AG20443 (cell line): Measurements from ENCODE around the gene ZNF614.
"Not testable (repeated sequence)": the region's sequence is repeated elsewhere in the genome, so short reads cannot be mapped to it uniquely, and the experiment has no call there.

ENCODE experiments used
- DNase-seq: peaks from one replicate; pipeline ENCODE4 v3.0.0; 2012; ENCODE audit warnings: low spot score, mixed read lengths

Gene ZNF614

DNA sequence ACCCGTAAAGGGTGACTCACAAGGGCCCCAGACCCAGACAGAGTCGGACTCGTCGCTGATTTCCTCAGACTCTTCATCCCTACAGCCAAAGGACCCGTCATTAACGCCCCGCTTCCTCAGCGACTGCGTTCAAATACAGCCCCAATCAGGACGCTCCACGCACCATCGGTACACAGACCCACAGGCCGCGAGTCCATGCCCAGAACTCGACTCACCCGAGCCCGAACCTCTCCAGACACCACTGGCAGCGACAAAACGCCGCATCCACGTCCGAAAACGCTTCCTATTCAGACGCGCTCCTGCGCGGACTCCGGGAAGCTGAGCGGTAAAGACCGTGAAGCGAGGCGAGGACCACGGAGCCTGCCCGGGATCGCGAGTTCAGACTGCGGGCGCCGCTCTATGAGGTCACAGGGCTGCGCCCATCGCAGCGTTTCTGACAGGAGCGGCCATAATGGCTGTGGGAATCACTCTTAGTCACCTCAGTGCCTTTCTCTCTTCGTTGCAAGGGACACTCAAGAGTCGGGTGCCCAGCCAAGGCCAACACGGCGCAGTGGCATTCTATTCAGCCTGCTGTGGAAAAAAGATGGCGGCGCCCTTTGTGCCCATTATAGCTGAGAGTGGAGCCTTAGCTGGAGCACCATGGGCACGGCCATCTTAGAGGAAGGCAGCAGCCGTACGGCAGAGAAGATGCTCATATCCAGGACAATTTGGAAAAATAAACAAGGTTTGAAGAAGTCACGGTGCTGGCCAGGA, at the start of gene ZNF614:
ZNF614 (minus strand) TSS at position 353 of the 753 bp plus-strand sequence. CDS start 2,634 bp downstream, outside the sequence.
- DNase-seq, result peak; percentile 96

DNA sequence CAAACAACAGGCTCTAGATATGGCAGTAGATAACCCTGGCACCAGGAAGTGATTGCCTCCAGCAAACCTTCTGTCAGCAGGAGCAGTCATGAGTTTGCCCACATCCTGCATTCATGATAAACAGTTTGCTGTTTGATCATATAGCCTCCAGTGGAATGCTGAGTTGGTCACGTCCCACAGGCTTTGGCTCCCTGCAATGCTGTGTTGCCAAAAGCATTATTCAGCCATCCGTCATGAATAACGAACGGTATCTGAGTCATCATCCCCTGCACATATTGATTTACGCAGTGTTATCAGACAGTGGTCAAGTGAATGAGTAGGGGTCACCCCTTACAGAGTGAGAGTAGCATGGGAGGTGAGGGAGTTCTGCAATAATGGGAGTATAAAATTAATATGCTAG, 42.3 kb upstream of the ZNF614 start:
- DNase-seq, result no peak

GRCh38 chr19:52069653-52070052, 41.5 kb upstream of the ZNF614 start:
- DNase-seq, result no peak

GRCh38 chr19:52066258-52066863, 38.2 kb upstream of the ZNF614 start:
- DNase-seq, result no peak

DNA sequence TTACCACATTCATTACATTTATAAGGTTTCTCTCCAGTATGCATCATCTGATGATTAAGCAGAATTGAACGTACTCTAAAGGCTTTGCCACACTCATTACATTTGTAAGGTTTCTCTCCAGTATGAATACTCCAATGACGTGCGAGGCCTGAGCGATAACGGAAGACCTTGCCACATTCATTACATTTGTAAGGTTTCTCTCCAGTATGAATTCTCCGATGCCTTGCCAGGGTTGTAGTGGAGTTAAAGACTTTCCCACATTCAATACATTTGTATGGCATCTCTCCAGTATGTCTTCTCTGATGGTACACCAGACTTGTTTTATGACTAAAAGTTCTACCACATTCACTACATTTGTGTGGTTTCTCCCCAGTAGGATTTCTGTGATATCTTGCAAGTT, 37.2 kb upstream of the ZNF614 start:
- DNase-seq, result no peak

GRCh38 chr19:52056480-52056879, 28.3 kb upstream of the ZNF614 start:
- DNase-seq, result not testable (repeated sequence)

DNA sequence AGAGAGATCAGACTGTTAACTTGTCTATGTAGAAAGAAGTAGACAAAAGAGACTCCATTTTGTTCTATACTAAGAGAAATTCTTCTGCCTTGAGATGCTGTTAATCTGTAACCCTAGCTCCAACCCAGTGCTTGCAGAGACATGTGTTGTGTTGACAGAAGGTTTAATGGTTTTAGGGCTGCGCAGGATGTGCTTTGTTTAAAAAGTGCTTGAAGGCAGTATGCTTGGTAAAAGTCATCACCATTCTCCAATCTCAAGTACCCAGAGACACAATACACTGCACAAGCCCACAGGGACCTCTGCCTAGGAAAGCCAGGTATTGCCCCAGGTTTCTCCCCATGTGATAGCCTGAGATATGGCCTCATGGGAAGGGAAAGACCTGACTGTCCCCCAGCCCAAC, 23.6 kb upstream of the ZNF614 start:
- DNase-seq, result not testable (repeated sequence)

GRCh38 chr19:52048555-52049501, 20.6 kb upstream of the ZNF614 start, which contains the start of gene ZNF432:
TSS of gene ZNF432 (minus strand) at chr19:52048838. CDS start at chr19:52046868, 1,970 bp downstream.
- peak; percentile 96 for DNase-seq

- DNase-seq, result no peak
Measured at GRCh38 chr19:52039169-52039568, 11.0 kb upstream of the ZNF614 start.

DNA sequence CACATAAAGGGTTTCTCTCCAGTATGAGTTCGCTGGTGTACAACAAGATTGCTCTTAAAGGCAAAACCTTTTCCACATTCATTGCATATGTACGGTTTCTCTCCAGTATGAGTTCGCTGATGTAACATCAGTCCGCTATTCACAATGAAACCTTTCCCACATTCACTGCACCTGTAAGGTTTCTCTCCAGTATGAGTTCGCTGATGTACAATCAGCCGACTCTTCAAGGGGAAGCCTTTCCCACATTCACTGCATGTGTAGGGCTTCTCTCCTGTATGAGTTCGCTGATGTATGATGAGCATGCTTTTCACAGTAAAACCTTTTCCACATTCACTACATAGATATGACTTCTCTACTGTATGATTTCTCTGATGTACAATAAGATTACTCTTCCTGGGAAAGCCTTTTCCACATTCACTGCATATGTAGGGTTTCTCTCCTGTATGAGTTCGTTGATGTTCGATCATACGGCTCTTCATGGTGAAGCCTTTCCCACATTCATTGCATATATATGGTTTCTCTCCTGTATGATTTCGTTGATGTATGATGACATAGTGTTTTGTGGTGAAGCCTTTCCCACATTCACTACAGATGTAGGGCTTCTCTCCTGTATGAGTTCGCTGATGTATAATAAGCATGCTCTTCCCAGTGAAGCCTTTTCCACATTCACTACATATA, 6.0 kb upstream of the ZNF614 start:
- no peak for DNase-seq

DNA sequence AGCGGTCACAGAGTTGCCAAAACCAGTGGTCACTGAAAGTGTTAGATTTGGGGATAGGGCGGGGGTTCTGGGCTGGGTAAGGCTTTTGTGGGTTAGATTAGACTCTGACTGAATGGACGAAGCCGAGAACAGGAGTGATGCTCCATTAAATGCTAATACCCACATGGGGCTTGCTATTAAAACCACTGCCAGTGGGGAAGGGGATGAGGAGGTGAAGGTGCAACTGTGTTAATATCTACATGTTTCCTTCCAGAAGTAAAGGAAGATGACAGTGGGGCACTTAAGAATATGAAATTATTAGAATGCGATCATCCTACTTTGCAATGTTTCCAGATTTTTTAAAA, 573 bp upstream of the ZNF614 start:
- no peak for DNase-seq

DNA sequence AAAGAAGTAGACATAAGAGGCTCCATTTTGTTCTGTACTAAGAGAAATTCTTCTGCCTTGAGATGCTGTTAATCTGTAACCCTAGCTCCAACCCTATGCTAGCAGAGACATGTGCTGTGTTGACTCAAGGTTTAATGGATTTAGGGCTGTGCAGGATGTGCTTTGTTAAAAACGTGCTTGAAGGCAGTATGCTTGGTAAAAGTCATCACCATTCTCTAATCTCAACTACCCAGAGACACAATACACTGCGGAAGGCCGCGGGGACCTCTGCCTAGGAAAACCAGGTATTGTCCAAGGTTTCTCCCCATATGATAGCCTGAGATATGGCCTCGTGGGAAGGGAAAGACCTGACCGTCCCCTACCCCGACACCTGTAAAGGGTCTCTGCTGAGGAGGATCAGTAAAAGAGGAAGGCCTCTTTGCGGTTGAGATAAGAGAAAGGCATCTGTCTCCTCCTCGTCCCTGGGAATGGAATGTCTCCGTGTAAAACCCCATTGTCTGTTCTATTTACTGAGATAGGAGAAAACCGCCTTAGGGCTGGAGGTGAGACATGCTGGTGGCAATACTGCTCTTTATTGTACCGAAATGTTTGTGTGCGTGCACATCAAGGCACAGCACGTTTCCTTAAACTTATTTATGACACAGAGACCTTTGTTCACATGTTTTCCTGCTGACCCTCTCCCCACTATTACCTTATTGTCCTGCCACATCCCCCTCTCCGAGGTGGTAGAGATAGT, 1.8 kb downstream of the ZNF614 start:
- not testable (repeated sequence) for DNase-seq

GRCh38 chr19:52024478-52024877, 3.7 kb downstream of the ZNF614 start:
- DNase-seq, result not testable (repeated sequence)

DNA sequence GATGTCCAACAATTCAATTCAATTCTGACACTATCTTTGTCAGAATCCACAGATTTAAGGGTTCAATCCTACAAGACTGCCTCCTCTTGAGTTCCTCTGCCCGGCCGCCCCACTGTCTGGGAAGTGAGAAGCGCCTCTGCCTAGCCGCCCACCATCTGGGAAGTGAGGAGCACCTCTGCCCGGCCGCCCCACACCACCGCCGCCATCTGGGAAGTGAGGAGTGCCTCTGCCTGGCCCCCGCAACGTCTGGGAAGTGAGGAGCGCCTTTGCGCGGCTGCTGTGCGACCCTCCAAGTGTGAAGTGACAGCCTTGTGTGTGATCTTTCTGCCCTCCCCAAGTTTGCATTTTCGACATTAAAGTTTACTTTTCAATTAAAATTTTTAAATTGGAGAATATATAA, 6.0 kb downstream of the ZNF614 start:
- no peak for DNase-seq

- DNase-seq, result no peak
Measured at GRCh38 chr19:52020506-52020905, 7.7 kb downstream of the ZNF614 start.

GRCh38 chr19:52010674-52011073, 17.5 kb downstream of the ZNF614 start:
- no peak for DNase-seq

GRCh38 chr19:52007806-52008557, 20.2 kb downstream of the ZNF614 start, which contains the start of gene ZNF615:
TSS of gene ZNF615 (minus strand) at chr19:52008211. CDS start at chr19:52003711, 4,500 bp downstream.
- DNase-seq, result peak; percentile 94

- peak; percentile 48 for DNase-seq
Measured at GRCh38 chr19:52007451-52007805, 20.8 kb downstream of the ZNF614 start.

- no peak for DNase-seq
Measured at GRCh38 chr19:51994048-51994644, 34.0 kb downstream of the ZNF614 start.

DNA sequence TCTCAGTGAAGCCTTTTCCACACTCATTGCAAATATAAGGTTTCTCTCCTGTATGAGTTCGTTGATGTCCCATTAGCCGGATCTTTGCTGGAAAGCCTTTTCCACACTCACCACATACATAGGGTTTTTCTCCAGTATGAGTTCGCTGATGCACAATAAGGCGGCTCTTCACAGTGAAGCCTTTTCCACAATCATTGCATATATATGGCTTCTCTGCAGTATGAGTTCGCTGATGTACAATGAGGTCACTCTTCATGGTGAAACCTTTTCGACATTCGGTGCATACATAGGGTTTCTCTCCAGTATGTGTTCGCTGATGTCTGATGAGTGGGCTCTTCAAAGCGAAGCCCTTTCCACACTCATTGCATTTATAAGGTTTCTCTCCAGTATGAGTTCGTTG, 34.8 kb downstream of the ZNF614 start:
- no peak for DNase-seq
